Measurements from ENCODE around the gene IL1RAPL1. TPM values are rescaled to one million over a fixed set of nuclear protein-coding genes. Genes with fewer than 3 reads are reported as not detected.

IL1RAPL1 gene
- total and polyA plus RNA-seq, 2 experiments from 2014 or later, result 0.18 to 0.49 TPM

- TF ChIP-seq ZNF462 (CRISPR knock-in tag; IDR thresholded peaks at IDR 0.05), result no peak
Observed at GRCh38 chrX:29471829-29472228, 884.6 kb downstream of the IL1RAPL1 start (continued).

GRCh38 chrX:29477878-29478277, 890.6 kb downstream of the IL1RAPL1 start:
- no peaks in the 10 kb centered on the region for H3K36me3 Mint-ChIP-seq (ENCODE audit: low read depth)
- H3K4me1 ChIP-seq (ENCODE audit: insufficient read depth), result no peaks in the 10 kb centered on the region
- H3K4me2 ChIP-seq, result no peak overlapping the region
- H3K36me3 ChIP-seq (ENCODE audit: insufficient read depth), result no peaks in the 10 kb centered on the region
- H3F3A ChIP-seq (replicated peaks; ENCODE audit: low read depth), result no peaks in the 10 kb centered on the region
- H4K20me1 ChIP-seq (replicated peaks; ENCODE audit: insufficient read depth), result no peaks in the 10 kb centered on the region
- no peak overlapping the region for H3K27ac Mint-ChIP-seq
- H2AFZ ChIP-seq, result no peak overlapping the region
- no peak for ATAC-seq
- H3K27me3 Mint-ChIP-seq (ENCODE audit: insufficient read depth, low read depth, poor library complexity), result peaks cover 2% of the 10 kb centered on the region
- H3K9me2 ChIP-seq (ENCODE audit: insufficient read depth), result no peaks in the 10 kb centered on the region
- no peaks in the 10 kb centered on the region for H3K79me2 ChIP-seq (replicated peaks; ENCODE audit: insufficient read depth)
- H3K9me3 Mint-ChIP-seq, result no peaks in the 10 kb centered on the region
- H3K27me3 ChIP-seq (ENCODE audit: insufficient read depth), result no peaks in the 10 kb centered on the region
- no peak overlapping the region for H3K27ac ChIP-seq (ENCODE audit: low read depth)
- H3K4me3 Mint-ChIP-seq, result no peak overlapping the region
- H3K4me1 Mint-ChIP-seq, result peaks cover 5% of the 10 kb centered on the region; the same call in 2 of the 3 replicates
- H3K4me3 ChIP-seq, result no peak overlapping the region
- DNase-seq (ENCODE audit: low spot score), result no peak
- TF ChIP-seq ZNF114 (CRISPR knock-in tag; IDR thresholded peaks at IDR 0.05) (no peak), ETS1 (IDR thresholded peaks at IDR 0.05) (no peak), JUNB (IDR thresholded peaks at IDR 0.05; ENCODE audit: unreplicated experiment) (no peak), EZH2 (IDR thresholded peaks at IDR 0.05; ENCODE audit: low read depth, unreplicated experiment) (no peak), ZNF462 (CRISPR knock-in tag; IDR thresholded peaks at IDR 0.05) (no peak), EZH2phosphoT487 (IDR thresholded peaks at IDR 0.05; ENCODE audit: unreplicated experiment) (no peak), CREB1 (CRISPR knock-in tag; IDR thresholded peaks at IDR 0.05; ENCODE audit: low read depth) (no peak), STAT1 (IDR thresholded peaks at IDR 0.05; ENCODE audit: unreplicated experiment) (no peak)

All from GM23338 (cell line).